Mammary epithelial cell (primary cell): ENCODE data around the gene CCDC179.

Experiments used
- CTCF ChIP-seq, 2 donors: IDR thresholded peaks in 1 of 2; conservative IDR thresholded peaks in 1 of 2; 2 replicates each; pipeline ENCODE4 v1.5.1; 2011 to 2012; ENCODE audit warnings: inconsistent platforms in 2 of 2, low read length in 2 of 2, mild to moderate bottlenecking in 2 of 2, control low read depth in 1 of 2, low read depth in 1 of 2; ENCODE audit not compliant: insufficient read depth in 1 of 2; ENCODE audit errors: extremely low read depth in 1 of 2
- EZH2 ChIP-seq: IDR thresholded peaks from 2 replicates; pipeline ENCODE4 v1.6.1; 2012; ENCODE audit warnings: low read length, inconsistent platforms, borderline replicate concordance

DNA sequence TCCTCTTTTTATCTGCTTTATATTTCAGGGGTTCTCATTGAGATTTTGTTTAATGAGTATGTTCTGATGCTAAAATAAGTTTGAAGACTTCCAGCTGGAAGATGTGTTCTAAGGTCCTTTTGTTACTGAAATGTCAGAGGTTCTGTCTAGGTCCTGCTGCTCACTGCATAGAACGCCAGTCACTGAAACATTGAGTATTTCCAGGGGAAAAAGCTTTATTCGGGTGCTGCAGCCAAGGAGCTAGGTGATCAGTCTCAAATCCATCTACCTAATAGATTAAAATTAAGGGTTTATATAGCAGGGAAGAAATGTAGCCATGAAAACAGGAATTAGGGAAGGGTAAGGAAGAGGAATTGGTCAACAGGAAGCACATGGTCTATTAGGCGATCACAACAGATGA lies 50.4 kb downstream of the CCDC179 start:
- no peak for TF ChIP-seq EZH2
- TF ChIP-seq CTCF (conservative IDR thresholded peaks at IDR 0.05 in 1 of 2, IDR thresholded peaks at IDR 0.05 in 1 of 2; ENCODE audit: extremely low read depth in 1 of 2, insufficient read depth in 1 of 2, low read depth in 1 of 2, low read length in 2 of 2), result no peak
